Measurements from ENCODE around the gene NPTXR.

The NPTXR gene

GRCh38 chr22:38795569-38795968 is 48.3 kb downstream of the NPTXR start:
- TF ChIP-seq CTCF (IDR thresholded peaks at IDR 0.05; ENCODE audit: low read depth, low read length): no peak
- no peak overlapping the region for H3K4me3 ChIP-seq (ENCODE audit: low read depth, low read length)

GRCh38 chr22:38793721-38794466 is 49.9 kb downstream of the NPTXR start, which contains the start of gene DNAL4:
Gene DNAL4, minus strand, starts transcription at chr22:38794143. Its CDS starts 11,412 bp downstream, at chr22:38782731.
- H3K4me3 ChIP-seq (ENCODE audit: low read depth, low read length): peak within 1 kb of the TSS; percentile 84
- TF ChIP-seq CTCF (IDR thresholded peaks at IDR 0.05; ENCODE audit: low read depth, low read length): no peak

GRCh38 chr22:38793317-38793716 is 50.5 kb downstream of the NPTXR start:
- no peak for TF ChIP-seq CTCF (IDR thresholded peaks at IDR 0.05; ENCODE audit: low read depth, low read length)
- H3K4me3 ChIP-seq (ENCODE audit: low read depth, low read length): peak overlapping the region; percentile 84

- TF ChIP-seq CTCF (IDR thresholded peaks at IDR 0.05; ENCODE audit: low read depth, low read length): no peak
- peak overlapping the region; percentile 84 for H3K4me3 ChIP-seq (ENCODE audit: low read depth, low read length)
Measured at GRCh38 chr22:38792833-38793232, 51.0 kb downstream of the NPTXR start.

GRCh38 chr22:38789606-38790005 is 54.2 kb downstream of the NPTXR start:
- no peak overlapping the region for H3K4me3 ChIP-seq (ENCODE audit: low read depth, low read length)
- no peak for TF ChIP-seq CTCF (IDR thresholded peaks at IDR 0.05; ENCODE audit: low read depth, low read length)

GRCh38 chr22:38788846-38789245 is 55.0 kb downstream of the NPTXR start:
- TF ChIP-seq CTCF (IDR thresholded peaks at IDR 0.05; ENCODE audit: low read depth, low read length): no peak
- no peak overlapping the region for H3K4me3 ChIP-seq (ENCODE audit: low read depth, low read length)

- no peak for TF ChIP-seq CTCF (IDR thresholded peaks at IDR 0.05; ENCODE audit: low read depth, low read length)
Measured at GRCh38 chr22:38788021-38788816, 55.6 kb downstream of the NPTXR start.

More at GRCh38 chr22:38788021-38788816, 55.6 kb downstream of the NPTXR start:
- H3K4me3 ChIP-seq (ENCODE audit: low read depth, low read length): no peak overlapping the region
